Keratinocyte (primary cell): ENCODE measurements around the gene ERBB4. TPM values are rescaled to one million over a fixed set of nuclear protein-coding genes. Genes with fewer than 3 reads are reported as not detected.
"Not testable (repeated sequence)": the region's sequence is repeated elsewhere in the genome, so short reads cannot be mapped to it uniquely, and the experiment has no call there.

Source experiments
- DNase-seq: peaks from one replicate; pipeline ENCODE4 v3.0.0-alpha.2; 2011; ENCODE audit warnings: low read depth, missing footprints, low spot score
- FAIRE-seq: peaks from 2 replicates; lab custom pipeline; 2011; peaks lifted over from hg19 to GRCh38; lab: Jason Lieb, UNC
- H2AFZ ChIP-seq: 2 replicates; pipeline ENCODE4 v1.6.0; 2012; ENCODE audit warnings: low read length, control low read depth, inconsistent platforms; ENCODE audit not compliant: control insufficient read depth
- H3K27ac ChIP-seq: 2 replicates; pipeline ENCODE4 v1.5.1; 2011; ENCODE audit warnings: low read length; ENCODE audit not compliant: control insufficient read depth, insufficient read depth
- H3K27me3 ChIP-seq: 3 replicates; pipeline ENCODE4 v1.6.0; 2011; ENCODE audit warnings: low read length; ENCODE audit not compliant: control insufficient read depth, insufficient read depth; ENCODE audit errors: extremely low read depth
- H3K36me3 ChIP-seq, 2 experiments: 2 replicates in 1 of 2; 3 replicates in 1 of 2; pipeline ENCODE4 v1.5.1; 2011; ENCODE audit warnings: low read length in 2 of 2, mild to moderate bottlenecking in 1 of 2; ENCODE audit not compliant: control insufficient read depth in 2 of 2, insufficient read depth in 2 of 2; ENCODE audit errors: extremely low read depth in 1 of 2
- H3K4me1 ChIP-seq: 3 replicates; pipeline ENCODE4 v1.5.1; 2011; ENCODE audit warnings: low read length; ENCODE audit not compliant: control insufficient read depth, insufficient read depth; ENCODE audit errors: extremely low read depth
- H3K4me2 ChIP-seq: 3 replicates; pipeline ENCODE4 v1.6.0; 2011; ENCODE audit warnings: low read depth, low read length; ENCODE audit not compliant: control insufficient read depth, insufficient read depth; ENCODE audit errors: extremely low read depth
- H3K4me3 ChIP-seq, 3 experiments: fragments of 200-600 bp in 1 of 3; sonication (generic) in 1 of 3; 2 replicates in 2 of 3; 3 replicates in 1 of 3; pipeline ENCODE4 v1.5.1; 2011 to 2016; ENCODE audit warnings: low read length in 3 of 3, mild to moderate bottlenecking in 3 of 3, control low read depth in 2 of 3, inconsistent platforms in 1 of 3, low read depth in 1 of 3, mixed read lengths in 1 of 3, mixed run types in 1 of 3, moderate library complexity in 1 of 3; ENCODE audit not compliant: control insufficient read depth in 2 of 3, insufficient read depth in 2 of 3; ENCODE audit errors: extremely low read depth in 1 of 3
- H3K79me2 ChIP-seq: 2 replicates; pipeline ENCODE4 v1.6.0; 2012; ENCODE audit warnings: low read length; ENCODE audit not compliant: control insufficient read depth, insufficient read depth
- H3K9ac ChIP-seq: 3 replicates; pipeline ENCODE4 v1.6.0; 2011; ENCODE audit warnings: low read length; ENCODE audit not compliant: control insufficient read depth, insufficient read depth; ENCODE audit errors: extremely low read depth
- H3K9me1 ChIP-seq: 3 replicates; pipeline ENCODE4 v1.6.0; 2011; ENCODE audit warnings: low read length; ENCODE audit not compliant: control insufficient read depth, insufficient read depth; ENCODE audit errors: extremely low read depth
- H3K9me3 ChIP-seq: 2 replicates; pipeline ENCODE4 v1.5.1; 2012; ENCODE audit warnings: low read depth, low read length; ENCODE audit not compliant: control insufficient read depth
- H4K20me1 ChIP-seq: 3 replicates; pipeline ENCODE4 v1.6.0; 2011; ENCODE audit warnings: low read length; ENCODE audit not compliant: control insufficient read depth, insufficient read depth; ENCODE audit errors: extremely low read depth
- CTCF ChIP-seq, 3 experiments: IDR thresholded peaks in 1 of 3; conservative IDR thresholded peaks in 1 of 3; optimal IDR thresholded peaks in 1 of 3; 2 replicates in 2 of 3; 3 replicates in 1 of 3; pipeline versions ENCODE3 to v1.5.1; 2011; ENCODE audit warnings: low read length in 3 of 3, mild to moderate bottlenecking in 3 of 3, moderate library complexity in 2 of 3, control low read depth in 1 of 3, inconsistent platforms in 1 of 3; ENCODE audit not compliant: insufficient read depth in 2 of 3; ENCODE audit errors: extremely low read depth in 1 of 3
- EZH2 ChIP-seq: IDR thresholded peaks from one replicate; pipeline ENCODE4 v1.6.1; 2012; ENCODE audit warnings: inconsistent platforms, mild to moderate bottlenecking, low read length, moderate library complexity
- dilution Hi-C: fragments of 300-500 bp; cut with MboI; formaldehyde crosslinking; loops from one replicate; pipeline ENCODE4 v1.7.0; 2020; ENCODE audit warnings: low sequenced_read_pairs; ENCODE audit not compliant: extremely low pct_ligation_motif_present
- polyA plus RNA-seq, 5 experiments: library from polyadenylated mRNA; depleted of rRNA in 3 of 5; stranded (reverse) in 3 of 5; stranded (forward) in 1 of 5; unstranded in 1 of 5; fragments of >200 nt; gene quantifications; 1 replicate in 1 of 5; 2 replicates in 3 of 5; 3 replicates in 1 of 5; pipeline versions ENCODE4 v1.2.1 to v1.2.3, GENCODE V29; 2011 to 2012; ENCODE audit warnings: missing spikeins in 2 of 5, low read depth in 1 of 5, low replicate concordance in 1 of 5

The ERBB4 gene
- polyA plus RNA-seq, 1 donor (not counting 4 experiments of a cell fraction or from before 2014, with no cell fraction given) = 0.01 TPM

DNA sequence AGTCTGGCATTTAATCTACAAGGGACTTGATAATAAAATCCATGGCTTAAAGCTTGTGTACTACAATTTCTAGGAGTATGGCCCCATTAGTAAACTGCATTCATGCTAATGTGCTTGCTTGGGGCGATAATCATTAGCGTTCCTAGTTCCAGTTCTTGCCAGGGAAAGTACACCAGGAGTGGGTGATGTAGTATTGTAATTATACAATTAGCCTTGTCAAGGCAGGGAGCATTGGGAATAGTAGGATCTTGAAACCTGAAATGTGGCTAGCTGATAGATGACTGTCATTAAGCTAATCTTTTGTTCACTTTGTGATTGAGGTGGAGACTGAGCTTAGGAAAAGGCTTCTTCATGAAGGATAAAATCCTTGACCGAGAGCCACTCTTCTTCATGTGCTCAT is 993.0 kb downstream of the ERBB4 start:
- H3K4me1 ChIP-seq = no peaks in the 10 kb centered on the region
- no peak overlapping the region for H3K27ac ChIP-seq
- H3K9me1 ChIP-seq = no peaks in the 10 kb centered on the region
- FAIRE-seq = no peak
- no peaks in the 10 kb centered on the region for H3K79me2 ChIP-seq
- no peak overlapping the region for H3K4me3 ChIP-seq
- dilution Hi-C loops = no loop called here
- H3K4me2 ChIP-seq = no peak overlapping the region
- no peaks in the 10 kb centered on the region for H3K27me3 ChIP-seq
- no peak overlapping the region for H3K9ac ChIP-seq
- no peaks in the 10 kb centered on the region for H3K36me3 ChIP-seq
- TF ChIP-seq EZH2 (no peak), CTCF (optimal IDR thresholded peaks at IDR 0.05 in 1 of 3, IDR thresholded peaks at IDR 0.05 in 1 of 3, conservative IDR thresholded peaks at IDR 0.05 in 1 of 3; ENCODE audit: extremely low read depth in 1 of 3, insufficient read depth in 2 of 3, low read length in 3 of 3) (no peak)
- H2AFZ ChIP-seq = no peak overlapping the region
- no peaks in the 10 kb centered on the region for H4K20me1 ChIP-seq
- no peak for DNase-seq
- no peaks in the 10 kb centered on the region for H3K9me3 ChIP-seq

DNA sequence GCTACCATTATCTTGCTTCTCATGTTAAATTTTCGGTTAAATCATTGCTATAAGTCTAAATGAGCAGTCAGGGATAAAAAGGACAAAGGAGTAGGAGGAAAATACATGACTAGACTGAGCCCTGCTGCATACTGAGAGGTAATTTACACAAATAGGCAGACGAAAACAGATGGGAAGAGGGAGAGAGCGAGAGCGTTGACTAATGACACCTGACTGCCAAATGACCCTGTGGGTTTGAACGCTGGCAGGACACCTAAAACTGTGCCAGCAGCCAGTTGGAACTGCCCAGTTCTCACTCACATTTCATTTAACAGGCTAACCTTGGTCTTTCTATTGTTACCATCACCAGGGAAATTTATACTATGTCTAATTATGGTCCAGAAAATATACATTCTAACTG is 1004.0 kb downstream of the ERBB4 start:
- dilution Hi-C loops = no loop called here
- no peak overlapping the region for H2AFZ ChIP-seq

DNA sequence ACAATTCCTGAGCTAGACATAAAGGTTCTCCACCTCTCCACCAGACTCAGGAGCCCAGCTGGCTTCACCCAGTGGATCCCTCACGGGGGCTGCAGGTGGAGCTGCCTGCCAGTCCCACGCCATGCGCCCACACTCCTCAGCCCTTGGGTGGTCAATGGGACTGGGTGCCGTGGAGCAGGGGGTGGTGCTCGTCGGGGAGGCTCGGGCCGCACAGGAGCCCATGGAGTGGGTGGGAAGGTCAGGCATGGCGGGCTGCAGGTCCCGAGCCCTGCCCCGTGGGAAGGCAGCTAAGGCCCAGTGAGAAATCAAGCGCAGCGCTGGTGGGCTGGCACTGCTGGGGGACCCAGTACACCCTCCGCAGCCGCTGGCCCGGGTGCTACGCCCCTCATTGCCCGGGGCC is 1014.4 kb downstream of the ERBB4 start:
- H3K27me3 ChIP-seq, H3K4me3 ChIP-seq, H3K36me3 ChIP-seq, H3K4me1 ChIP-seq, H3K9ac ChIP-seq, DNase-seq, H3K9me1 ChIP-seq, H3K27ac ChIP-seq, H3K9me3 ChIP-seq, H3K4me2 ChIP-seq, FAIRE-seq, H3K79me2 ChIP-seq, dilution Hi-C loops, H4K20me1 ChIP-seq, H2AFZ ChIP-seq: not testable (repeated sequence)

More for the DNA sequence above, 1004.0 kb downstream of the ERBB4 start:
- Histone ChIP-seq H3K9me3 (no peaks in the 10 kb centered on the region), H3K9me1 (no peaks in the 10 kb centered on the region), H4K20me1 (no peaks in the 10 kb centered on the region), H3K27ac (no peak overlapping the region), H3K27me3 (no peaks in the 10 kb centered on the region), H3K9ac (no peak overlapping the region), H3K4me1 (no peaks in the 10 kb centered on the region), H3K4me2 (no peak overlapping the region), H3K4me3 (no peak overlapping the region), H3K36me3 (no peaks in the 10 kb centered on the region), H3K79me2 (no peaks in the 10 kb centered on the region)
- DNase-seq (no peak), FAIRE-seq (no peak)
- no peak for TF ChIP-seq EZH2
- no peak for TF ChIP-seq CTCF (optimal IDR thresholded peaks at IDR 0.05 in 1 of 3, IDR thresholded peaks at IDR 0.05 in 1 of 3, conservative IDR thresholded peaks at IDR 0.05 in 1 of 3; ENCODE audit: extremely low read depth in 1 of 3, insufficient read depth in 2 of 3, low read length in 3 of 3)
